ENCODE data around the gene ABCD3.

Gene ABCD3

DNA sequence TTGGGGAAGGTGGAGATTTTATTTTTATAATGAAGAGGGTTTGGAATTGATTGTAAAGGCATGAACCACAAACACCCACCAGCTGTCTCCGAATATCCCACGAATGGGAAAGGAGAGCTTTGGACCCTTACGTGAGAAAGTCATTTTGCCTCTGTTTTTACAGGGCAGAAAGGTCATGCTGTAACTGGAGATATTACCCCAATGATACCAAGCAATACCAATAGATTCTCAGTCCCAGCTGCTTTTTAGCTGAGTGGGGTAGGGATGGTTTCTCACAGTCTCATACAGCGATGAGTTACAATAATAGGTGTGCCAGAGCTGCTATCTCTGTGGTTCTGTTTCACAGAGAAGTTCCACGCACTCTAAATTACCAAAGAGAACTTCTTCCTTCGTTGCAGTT, 132.2 kb downstream of the ABCD3 start:
- Histone ChIP-seq H3K36me3 (ENCODE audit: control insufficient read depth, insufficient read depth, low read length) (no peaks in the 10 kb centered on the region), H3K4me3 (replicated peaks; ENCODE audit: low read depth, low read length) (no peak overlapping the region), H3K27me3 (replicated peaks; ENCODE audit: control insufficient read depth, insufficient read depth, low read length) (peaks cover 2% of the 10 kb centered on the region; the same call in 1 of the 2 replicates)
- DNase-seq (ENCODE audit: extremely low read depth, insufficient read length), result no peak
- TF ChIP-seq, protein P1, sequence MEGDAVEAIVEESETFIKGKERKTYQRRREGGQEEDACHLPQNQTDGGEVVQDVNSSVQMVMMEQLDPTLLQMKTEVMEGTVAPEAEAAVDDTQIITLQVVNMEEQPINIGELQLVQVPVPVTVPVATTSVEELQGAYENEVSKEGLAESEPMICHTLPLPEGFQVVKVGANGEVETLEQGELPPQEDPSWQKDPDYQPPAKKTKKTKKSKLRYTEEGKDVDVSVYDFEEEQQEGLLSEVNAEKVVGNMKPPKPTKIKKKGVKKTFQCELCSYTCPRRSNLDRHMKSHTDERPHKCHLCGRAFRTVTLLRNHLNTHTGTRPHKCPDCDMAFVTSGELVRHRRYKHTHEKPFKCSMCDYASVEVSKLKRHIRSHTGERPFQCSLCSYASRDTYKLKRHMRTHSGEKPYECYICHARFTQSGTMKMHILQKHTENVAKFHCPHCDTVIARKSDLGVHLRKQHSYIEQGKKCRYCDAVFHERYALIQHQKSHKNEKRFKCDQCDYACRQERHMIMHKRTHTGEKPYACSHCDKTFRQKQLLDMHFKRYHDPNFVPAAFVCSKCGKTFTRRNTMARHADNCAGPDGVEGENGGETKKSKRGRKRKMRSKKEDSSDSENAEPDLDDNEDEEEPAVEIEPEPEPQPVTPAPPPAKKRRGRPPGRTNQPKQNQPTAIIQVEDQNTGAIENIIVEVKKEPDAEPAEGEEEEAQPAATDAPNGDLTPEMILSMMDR (IDR thresholded peaks at IDR 0.05; ENCODE audit: insufficient read depth, low read length, poor library complexity, severe bottlenecking), result no peak

DNA sequence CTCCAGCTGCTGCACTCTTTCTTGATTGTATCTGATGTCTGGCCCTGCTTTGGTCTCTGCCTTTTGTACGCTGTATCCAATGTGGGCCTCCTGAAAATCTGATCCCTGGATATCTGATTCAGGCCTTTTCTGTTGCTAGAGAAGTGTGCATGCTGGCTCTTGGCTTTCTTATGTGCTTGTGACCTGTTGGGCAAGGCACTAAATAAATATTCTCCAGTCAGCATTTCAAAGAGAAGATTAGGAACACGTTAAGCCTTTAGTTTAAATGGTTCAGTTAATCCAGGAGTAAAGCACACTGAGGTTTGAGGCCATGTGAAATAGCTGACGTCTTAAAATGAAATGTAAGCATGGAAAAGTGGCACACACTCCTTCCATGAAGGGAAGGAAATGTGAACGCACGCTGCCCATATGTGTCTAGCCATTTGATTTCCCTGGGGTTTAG, 132.6 kb downstream of the ABCD3 start:
- no peak for DNase-seq (ENCODE audit: extremely low read depth, insufficient read length)
- TF ChIP-seq, protein P1 (IDR thresholded peaks at IDR 0.05; ENCODE audit: insufficient read depth, low read length, poor library complexity, severe bottlenecking), result no peak
- Histone ChIP-seq H3K36me3 (ENCODE audit: control insufficient read depth, insufficient read depth, low read length) (no peaks in the 10 kb centered on the region), H3K4me3 (replicated peaks; ENCODE audit: low read depth, low read length) (no peak overlapping the region), H3K27me3 (replicated peaks; ENCODE audit: control insufficient read depth, insufficient read depth, low read length) (peaks cover 2% of the 10 kb centered on the region; the same call in 1 of the 2 replicates)

DNA sequence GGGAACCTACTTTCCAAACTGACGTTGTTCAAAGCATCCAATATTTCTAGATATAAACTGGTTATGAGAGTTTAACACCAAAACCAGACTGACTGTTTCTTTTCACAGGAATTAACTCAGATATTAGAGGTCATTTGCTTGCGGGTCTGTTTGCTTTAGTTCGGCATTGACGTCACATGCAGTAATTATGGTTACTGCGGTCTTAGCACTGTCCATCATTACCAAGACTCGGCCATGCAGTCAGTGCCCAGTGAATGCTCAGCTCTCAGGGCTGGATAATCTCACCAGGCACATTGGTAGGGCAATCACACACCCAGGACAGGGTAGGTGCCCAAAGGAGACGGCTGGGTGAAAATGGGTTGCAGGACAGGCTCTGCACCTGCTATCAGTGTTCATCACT, 133.3 kb downstream of the ABCD3 start:
- TF ChIP-seq, protein P1 (IDR thresholded peaks at IDR 0.05; ENCODE audit: insufficient read depth, low read length, poor library complexity, severe bottlenecking), result no peak
- Histone ChIP-seq H3K36me3 (ENCODE audit: control insufficient read depth, insufficient read depth, low read length) (no peaks in the 10 kb centered on the region), H3K4me3 (replicated peaks; ENCODE audit: low read depth, low read length) (no peak overlapping the region), H3K27me3 (replicated peaks; ENCODE audit: control insufficient read depth, insufficient read depth, low read length) (peaks cover 2% of the 10 kb centered on the region; the same call in 1 of the 2 replicates)
- DNase-seq (ENCODE audit: extremely low read depth, insufficient read length), result no peak

DNA sequence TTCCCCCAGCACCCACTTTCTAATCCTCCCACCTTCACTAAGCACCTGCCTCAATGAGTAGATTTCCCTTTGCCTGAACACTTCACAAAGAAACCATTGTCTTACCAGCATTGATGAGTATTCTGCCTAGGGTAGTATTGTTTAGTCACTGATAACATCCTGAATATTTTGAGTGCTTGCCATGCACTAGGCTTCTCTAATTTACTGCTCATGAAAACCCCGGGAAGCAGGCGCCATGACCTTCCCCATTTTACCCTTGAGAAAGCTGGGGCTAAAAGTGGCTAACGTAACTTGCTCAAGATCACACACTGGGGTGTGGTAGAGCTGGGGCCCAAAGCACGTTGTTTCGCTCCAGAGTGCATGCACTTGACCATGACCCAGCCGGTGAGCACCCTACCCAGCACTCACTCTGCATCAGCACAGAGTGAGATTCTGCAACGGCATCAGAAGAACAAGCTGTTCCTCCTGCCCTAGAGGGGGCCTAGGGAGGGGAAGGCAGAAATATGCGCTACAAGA, 133.9 kb downstream of the ABCD3 start:
- no peak for DNase-seq (ENCODE audit: extremely low read depth, insufficient read length)

DNA sequence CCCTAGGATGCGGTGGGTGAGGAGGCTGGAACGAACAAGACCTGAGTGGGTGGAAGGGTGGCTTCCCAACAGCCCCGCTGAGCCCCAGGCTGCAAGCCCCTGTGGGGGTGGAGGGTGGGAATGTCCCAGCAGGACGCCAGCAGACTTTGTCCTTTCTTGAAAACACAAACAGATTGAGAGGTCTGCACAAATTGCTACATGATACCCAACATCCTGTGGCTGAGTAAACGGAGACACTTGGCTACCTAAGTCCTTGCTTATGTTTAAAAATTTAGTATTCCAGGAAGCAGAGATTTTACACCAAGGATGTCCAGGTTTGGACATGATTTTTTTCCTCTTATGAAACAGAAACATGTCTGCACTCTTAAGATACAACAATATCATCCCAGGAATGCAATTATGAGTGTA, 135.1 kb downstream of the ABCD3 start:
- DNase-seq (ENCODE audit: extremely low read depth, insufficient read length), result no peak
- Histone ChIP-seq H3K36me3 (ENCODE audit: control insufficient read depth, insufficient read depth, low read length) (no peaks in the 10 kb centered on the region), H3K27me3 (replicated peaks; ENCODE audit: control insufficient read depth, insufficient read depth, low read length) (peaks cover 2% of the 10 kb centered on the region; the same call in 1 of the 2 replicates), H3K4me3 (replicated peaks; ENCODE audit: low read depth, low read length) (no peak overlapping the region)
- TF ChIP-seq, protein P1 (IDR thresholded peaks at IDR 0.05; ENCODE audit: insufficient read depth, low read length, poor library complexity, severe bottlenecking), result no peak

More for the DNA sequence above, 133.9 kb downstream of the ABCD3 start:
- no peaks in the 10 kb centered on the region for H3K36me3 ChIP-seq (ENCODE audit: control insufficient read depth, insufficient read depth, low read length)
- TF ChIP-seq, protein P1 (IDR thresholded peaks at IDR 0.05; ENCODE audit: insufficient read depth, low read length, poor library complexity, severe bottlenecking), result no peak
- peaks cover 2% of the 10 kb centered on the region; the same call in 1 of the 2 replicates for H3K27me3 ChIP-seq (replicated peaks; ENCODE audit: control insufficient read depth, insufficient read depth, low read length)
- no peak overlapping the region for H3K4me3 ChIP-seq (replicated peaks; ENCODE audit: low read depth, low read length)

DNA sequence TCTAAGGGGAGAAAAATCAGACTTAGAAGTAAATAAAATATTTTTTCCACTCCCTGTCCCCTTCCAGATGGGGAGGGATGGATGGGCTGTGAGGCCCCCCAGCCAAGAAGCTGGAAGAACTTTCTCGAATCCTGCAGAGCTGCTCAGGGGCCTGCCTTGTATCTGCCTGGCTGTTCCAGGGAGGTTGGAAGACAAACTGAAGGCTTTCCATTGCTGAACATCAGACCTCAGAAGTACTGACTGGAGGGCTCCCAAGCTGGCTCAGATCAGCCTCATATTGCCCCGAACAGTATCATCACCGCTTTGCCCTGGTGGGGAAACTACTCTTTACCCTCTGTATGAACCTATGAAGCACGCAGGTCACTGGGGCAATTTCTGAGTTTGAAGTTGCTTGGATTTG, 135.7 kb downstream of the ABCD3 start:
- no peak for DNase-seq (ENCODE audit: extremely low read depth, insufficient read length)
- TF ChIP-seq, protein P1 (IDR thresholded peaks at IDR 0.05; ENCODE audit: insufficient read depth, low read length, poor library complexity, severe bottlenecking), result no peak
- no peaks in the 10 kb centered on the region for H3K36me3 ChIP-seq (ENCODE audit: control insufficient read depth, insufficient read depth, low read length)
- peaks cover 1% of the 10 kb centered on the region; the same call in 1 of the 2 replicates for H3K27me3 ChIP-seq (replicated peaks; ENCODE audit: control insufficient read depth, insufficient read depth, low read length)
- H3K4me3 ChIP-seq (replicated peaks; ENCODE audit: low read depth, low read length), result no peak overlapping the region
